GM13976 (cell line): ENCODE results near the gene NUMBL.

ENCODE experiments used
- DNase-seq: peaks from one replicate; pipeline ENCODE4 v3.0.0; 2012; ENCODE audit warnings: low spot score
- CTCF ChIP-seq: IDR thresholded peaks from 2 replicates; pipeline ENCODE4 v1.5.1; 2012; ENCODE audit warnings: borderline replicate concordance, mild to moderate bottlenecking; ENCODE audit not compliant: insufficient read depth; ENCODE audit errors: extremely low read depth, missing control alignments, control extremely low read depth
- in situ Hi-C: fragments of 300-500 bp; cut with MboI; formaldehyde crosslinking; loops from one replicate; pipeline ENCODE4 v1.12.0; 2022; ENCODE audit warnings: low sequenced_read_pairs, mixed read lengths, inconsistent platforms; ENCODE audit not compliant: unreplicated experiment

The NUMBL gene

GRCh38 chr19:40674291-40674690 lies 16.2 kb downstream of the NUMBL start:
- in situ Hi-C loops: loop anchor here (25.0 kb wide), 1 partner anchor 488 kb away; no protein-coding TSS in a partner anchor
- TF ChIP-seq CTCF: no peak
- no peak for DNase-seq

- no peak for DNase-seq
- no peak for TF ChIP-seq CTCF
- in situ Hi-C loops: loop anchor here (25.0 kb wide), 1 partner anchor 489 kb away; no protein-coding TSS in a partner anchor
Measured at GRCh38 chr19:40673397-40673796, 17.1 kb downstream of the NUMBL start.

- no peak for DNase-seq
- in situ Hi-C loops: loop anchor here (25.0 kb wide), 1 partner anchor 490 kb away; no protein-coding TSS in a partner anchor
- no peak for TF ChIP-seq CTCF
Measured at GRCh38 chr19:40672573-40673299, 17.7 kb downstream of the NUMBL start.

GRCh38 chr19:40672038-40672437 lies 18.4 kb downstream of the NUMBL start:
- TF ChIP-seq CTCF: no peak
- in situ Hi-C loops: loop anchor here (25.0 kb wide), 1 partner anchor 490 kb away; no protein-coding TSS in a partner anchor
- no peak for DNase-seq

- no peak for TF ChIP-seq CTCF
- in situ Hi-C loops: loop anchor here (25.0 kb wide), 1 partner anchor 491 kb away; no protein-coding TSS in a partner anchor
- no peak for DNase-seq
Measured at GRCh38 chr19:40671404-40671803, 19.0 kb downstream of the NUMBL start.

GRCh38 chr19:40668991-40669614 lies 21.3 kb downstream of the NUMBL start:
- in situ Hi-C loops: loop anchor here (25.0 kb wide), 1 partner anchor 493 kb away; no protein-coding TSS in a partner anchor
- no peak for TF ChIP-seq CTCF
- no peak for DNase-seq
